H1 (cell line): Measurements from ENCODE around the gene DEFB114. TPM values are rescaled to one million over a fixed set of nuclear protein-coding genes. Genes with fewer than 3 reads are reported as not detected.

Source experiments
- CTCF ChIA-PET: fragments of 300-600 bp; sonication (Branson Sonifier 250); formaldehyde crosslinking; loops from one replicate; lab custom pipeline; 2021; ENCODE audit not compliant: partially characterized antibody; lab: Charles Lee
- POLR2A ChIA-PET: fragments of 300-600 bp; sonication (Branson Sonifier 250); formaldehyde crosslinking; loops from one replicate; lab custom pipeline; 2021; ENCODE audit warnings: inconsistent platforms; ENCODE audit not compliant: partially characterized antibody; lab: Charles Lee
- DNase-seq, 2 experiments: peaks; one replicate each; pipeline versions ENCODE4 v3.0.0 to v3.0.0-alpha.2; 2010 to 2022; ENCODE audit warnings: low spot score in 2 of 2, low read depth in 1 of 2, mixed read lengths in 1 of 2
- FAIRE-seq: peaks from 2 replicates; lab custom pipeline; 2011; peaks lifted over from hg19 to GRCh38; lab: Jason Lieb, UNC
- H2AFZ ChIP-seq: 2 replicates; pipeline ENCODE4 v1.8.1; 2012; ENCODE audit warnings: low read length, inconsistent platforms
- H2AK5ac ChIP-seq: 2 replicates; pipeline ENCODE4 v1.6.1; 2013; ENCODE audit warnings: low read depth, low read length
- H2BK120ac ChIP-seq: replicated peaks from 2 replicates; pipeline ENCODE3; 2013; ENCODE audit warnings: low read depth, low read length, inconsistent platforms
- H2BK12ac ChIP-seq: 2 replicates; pipeline ENCODE4 v1.6.1; 2013; ENCODE audit warnings: low read depth, low read length
- H2BK15ac ChIP-seq: 2 replicates; pipeline ENCODE4 v1.6.1; 2013; ENCODE audit warnings: low read length
- H2BK20ac ChIP-seq: 2 replicates; pipeline ENCODE4 v1.6.1; 2013; ENCODE audit warnings: low read length
- H2BK5ac ChIP-seq: 2 replicates; pipeline ENCODE4 v1.6.1; 2013; ENCODE audit warnings: low read depth, low read length
- H3K14ac ChIP-seq: 2 replicates; pipeline ENCODE4 v1.6.1; 2013; ENCODE audit warnings: inconsistent platforms; ENCODE audit not compliant: insufficient read length
- H3K18ac ChIP-seq: 2 replicates; pipeline ENCODE4 v1.6.1; 2013; ENCODE audit warnings: low read length; ENCODE audit errors: extremely low read depth
- H3K23ac ChIP-seq: 2 replicates; pipeline ENCODE4 v1.6.1; 2013; ENCODE audit warnings: inconsistent platforms; ENCODE audit not compliant: insufficient read length
- H3K23me2 ChIP-seq: 2 replicates; pipeline ENCODE4 v1.6.1; 2013; ENCODE audit warnings: low read depth, low read length
- H3K27ac ChIP-seq: 2 replicates; pipeline ENCODE4 v1.6.1; 2011; ENCODE audit warnings: low read depth, low read length, inconsistent platforms
- H3K27me3 ChIP-seq, 4 experiments: replicated peaks in 1 of 4; 1 replicate in 1 of 4; 2 replicates in 3 of 4; pipeline versions ENCODE4 v1.6.1 to v1.8.1; 2011 to 2013; ENCODE audit warnings: low read length in 3 of 4, mild to moderate bottlenecking in 3 of 4, inconsistent platforms in 2 of 4, mixed read lengths in 2 of 4, moderate library complexity in 1 of 4; ENCODE audit not compliant: control insufficient read depth in 3 of 4, insufficient read depth in 3 of 4; ENCODE audit errors: extremely low read depth in 1 of 4
- H3K36me3 ChIP-seq, 4 experiments: 2 replicates each; pipeline versions ENCODE4 v1.6.1 to v1.8.1; 2011 to 2013; ENCODE audit warnings: mild to moderate bottlenecking in 4 of 4, low read length in 3 of 4, moderate library complexity in 2 of 4, control low read depth in 1 of 4, inconsistent platforms in 1 of 4; ENCODE audit not compliant: insufficient read depth in 4 of 4, control insufficient read depth in 2 of 4
- H3K4ac ChIP-seq: replicated peaks from 2 replicates; pipeline ENCODE3; 2013; ENCODE audit warnings: low read length, low read depth, mixed read lengths, inconsistent platforms; ENCODE audit not compliant: insufficient read length
- H3K4me1 ChIP-seq, 4 experiments: replicated peaks in 1 of 4; 1 replicate in 1 of 4; 2 replicates in 3 of 4; pipeline versions ENCODE4 v1.6.1 to v1.8.1; 2011 to 2013; ENCODE audit warnings: low read length in 3 of 4, inconsistent platforms in 2 of 4, mixed read lengths in 1 of 4; ENCODE audit not compliant: insufficient read depth in 4 of 4, control insufficient read depth in 3 of 4
- H3K4me2 ChIP-seq, 2 experiments: 2 replicates each; pipeline versions ENCODE4 v1.6.1 to v1.8.1; 2011 to 2013; ENCODE audit warnings: low read depth in 2 of 2, low read length in 2 of 2, control low read depth in 1 of 2, inconsistent platforms in 1 of 2, mild to moderate bottlenecking in 1 of 2; ENCODE audit not compliant: insufficient read depth in 1 of 2
- H3K4me3 ChIP-seq, 4 experiments: fragments of 200-600, 300-600 bp in 1 of 4; sonication (generic), shearing (Covaris generic), sonication (Bioruptor Twin) in 1 of 4; 2 replicates each; pipeline versions ENCODE4 v1.5.1 to v1.8.1; 2011 to 2016; ENCODE audit warnings: low read length in 4 of 4, low read depth in 3 of 4, control low read depth in 2 of 4, inconsistent platforms in 2 of 4, mild to moderate bottlenecking in 2 of 4, mixed read lengths in 1 of 4, moderate library complexity in 1 of 4; ENCODE audit not compliant: insufficient read depth in 2 of 4; ENCODE audit errors: extremely low read depth in 1 of 4
- H3K56ac ChIP-seq: replicated peaks from 2 replicates; pipeline ENCODE3; 2013; ENCODE audit warnings: low read depth, mild to moderate bottlenecking, mixed read lengths, low read length, inconsistent platforms; ENCODE audit not compliant: insufficient read length
- H3K79me1 ChIP-seq: 2 replicates; pipeline ENCODE4 v1.6.1; 2013; ENCODE audit warnings: low read depth, low read length, control low read depth
- H3K79me2 ChIP-seq, 2 experiments: 2 replicates each; pipeline versions ENCODE4 v1.6.1 to v1.8.1; 2012 to 2013; ENCODE audit warnings: low read length in 2 of 2, mild to moderate bottlenecking in 2 of 2, inconsistent platforms in 1 of 2; ENCODE audit not compliant: insufficient read depth in 2 of 2, control insufficient read depth in 1 of 2
- H3K9ac ChIP-seq, 4 experiments: replicated peaks in 1 of 4; 1 replicate in 1 of 4; 2 replicates in 3 of 4; pipeline versions ENCODE4 v1.6.1 to v1.8.1; 2011 to 2013; ENCODE audit warnings: low read depth in 3 of 4, low read length in 3 of 4, control low read depth in 2 of 4, mild to moderate bottlenecking in 2 of 4, moderate library complexity in 2 of 4, inconsistent platforms in 1 of 4; ENCODE audit errors: extremely low read depth in 1 of 4
- H3K9me3 ChIP-seq, 2 experiments: 2 replicates each; pipeline versions ENCODE4 v1.6.1 to v1.8.1; 2012 to 2013; ENCODE audit warnings: mild to moderate bottlenecking in 2 of 2, moderate library complexity in 2 of 2, control low read depth in 1 of 2, inconsistent platforms in 1 of 2, low read depth in 1 of 2, low read length in 1 of 2, mixed read lengths in 1 of 2; ENCODE audit not compliant: insufficient read depth in 2 of 2
- H4K20me1 ChIP-seq, 2 experiments: replicated peaks in 1 of 2; 2 replicates each; pipeline versions ENCODE3 to v1.8.1; 2011 to 2013; ENCODE audit warnings: inconsistent platforms in 2 of 2, low read length in 2 of 2, mild to moderate bottlenecking in 1 of 2; ENCODE audit not compliant: insufficient read depth in 2 of 2, control insufficient read depth in 1 of 2
- H4K5ac ChIP-seq: 2 replicates; pipeline ENCODE4 v1.6.1; 2013; ENCODE audit warnings: low read length, low read depth, mixed read lengths, inconsistent platforms; ENCODE audit not compliant: insufficient read length
- H4K8ac ChIP-seq: 2 replicates; pipeline ENCODE4 v1.8.0; 2013; ENCODE audit warnings: mild to moderate bottlenecking, moderate library complexity, low read length, inconsistent platforms; ENCODE audit not compliant: insufficient read depth; ENCODE audit errors: extremely low read depth
- H4K91ac ChIP-seq: replicated peaks from 2 replicates; pipeline ENCODE3; 2013; ENCODE audit warnings: low read length, mixed read lengths, inconsistent platforms; ENCODE audit not compliant: insufficient read length
- CHD2 ChIP-seq: IDR thresholded peaks from 2 replicates; pipeline ENCODE4 v1.6.1; 2012; ENCODE audit warnings: low read length, improper control_type of control experiment
- CTBP2 ChIP-seq: IDR thresholded peaks from 2 replicates; pipeline ENCODE4 v1.7.0; 2011; ENCODE audit warnings: borderline replicate concordance, mild to moderate bottlenecking, moderate library complexity, mixed read lengths, low read length; ENCODE audit not compliant: insufficient read depth, insufficient read length
- EP300 ChIP-seq, 2 experiments: IDR thresholded peaks; 1 replicate in 1 of 2; 2 replicates in 1 of 2; pipeline ENCODE4 v1.6.1; 2011 to 2012; ENCODE audit warnings: low read depth in 2 of 2, low read length in 2 of 2, mild to moderate bottlenecking in 2 of 2, borderline replicate concordance in 1 of 2, inconsistent platforms in 1 of 2, moderate library complexity in 1 of 2
- GTF2F1 ChIP-seq: IDR thresholded peaks from 2 replicates; pipeline ENCODE4 v1.6.1; 2012; ENCODE audit warnings: low read depth, low read length, improper control_type of control experiment, borderline replicate concordance
- HDAC6 ChIP-seq: IDR thresholded peaks from one replicate; pipeline ENCODE4 v1.7.1; 2012; ENCODE audit warnings: low read depth, mild to moderate bottlenecking, inconsistent platforms, low read length, moderate library complexity
- JUN ChIP-seq: IDR thresholded peaks from 2 replicates; pipeline ENCODE4 v1.6.1; 2011; ENCODE audit warnings: low read depth, mild to moderate bottlenecking, improper control_type of control experiment, low read length
- NRF1 ChIP-seq: IDR thresholded peaks from 2 replicates; pipeline ENCODE4 v1.6.1; 2011; ENCODE audit warnings: mild to moderate bottlenecking, low read depth, low read length, improper control_type of control experiment
- SIN3A ChIP-seq, 2 experiments: IDR thresholded peaks in 1 of 2; conservative IDR thresholded peaks in 1 of 2; 2 replicates each; pipeline ENCODE4 v1.6.1; 2011 to 2012; ENCODE audit warnings: low read length in 2 of 2, improper control_type of control experiment in 1 of 2, low read depth in 1 of 2, mild to moderate bottlenecking in 1 of 2
- SIRT6 ChIP-seq: IDR thresholded peaks from one replicate; pipeline ENCODE4 v1.7.1; 2012; ENCODE audit warnings: low read length, inconsistent platforms
- SIX5 ChIP-seq: IDR thresholded peaks from 2 replicates; pipeline ENCODE4 v1.6.1; 2011; ENCODE audit warnings: mild to moderate bottlenecking, low read depth, low read length
- SP2 ChIP-seq: IDR thresholded peaks from 2 replicates; pipeline ENCODE4 v1.6.1; 2012; ENCODE audit warnings: mild to moderate bottlenecking, low read length, inconsistent platforms
- TEAD4 ChIP-seq: IDR thresholded peaks from 2 replicates; pipeline ENCODE4 v1.6.1; 2012; ENCODE audit warnings: low read depth, low read length, inconsistent platforms, mixed read lengths
- WGBS, 2 experiments: shearing (Covaris generic) in 1 of 2; methylation state at CpG; one replicate each; pipeline versions ENCODE4 v1.1.6 to v1.1.7; 2013 to 2015; ENCODE audit warnings: low lambda C conversion rate in 2 of 2, mixed read lengths in 2 of 2, inconsistent platforms in 1 of 2, low coverage in 1 of 2, missing lambda C conversion rate in 1 of 2; ENCODE audit not compliant: insufficient replicate concordance in 2 of 2, insufficient coverage in 1 of 2, insufficient read length in 1 of 2; ENCODE audit errors: extremely low coverage in 1 of 2, missing lambda C conversion rate in 1 of 2; 5-methylcytosine and 5-hydroxymethylcytosine counted together
- polyA plus RNA-seq, 7 experiments: library from polyadenylated mRNA; depleted of rRNA in 3 of 7; stranded (reverse) in 5 of 7; unstranded in 2 of 7; fragments of >200 nt in 5 of 7; fragments of 200-250 nt in 2 of 7; gene quantifications; 1 replicate in 5 of 7; 2 replicates in 1 of 7; 4 replicates in 1 of 7; pipeline versions ENCODE4 v1.2.1 to v1.2.3, GENCODE V29; 2011 to 2013; ENCODE audit warnings: missing spikeins in 2 of 7, mixed read lengths in 2 of 7
- total RNA-seq: library from RNA; stranded (reverse); fragmentation: NEBNext Ultra II Directional; extraction: Animal tissue kit (Norgen Biotek cat#: 25700); gene quantifications from 2 replicates; pipeline ENCODE4 v1.2.1, GENCODE V29; 2021

Gene DEFB114
- total and polyA plus RNA-seq, 2 of the 8 experiments (the other 6 are each of a cell fraction or from before 2014, with no cell fraction given) = not detected

GRCh38 chr6:50003139-50003538, 39.2 kb upstream of the DEFB114 start:
- Histone ChIP-seq H4K91ac (no peak overlapping the region), H2BK12ac (no peak overlapping the region), H2BK15ac (no peak overlapping the region), H3K4me3 (no peak overlapping the region), H2BK120ac (no peak overlapping the region), H4K20me1 (no peaks in the 10 kb centered on the region), H3K79me2 (no peaks in the 10 kb centered on the region), H3K18ac (no peak overlapping the region), H3K36me3 (no peaks in the 10 kb centered on the region), H2AFZ (no peak overlapping the region), H3K27me3 (no peaks in the 10 kb centered on the region), H3K23me2 (no peaks in the 10 kb centered on the region), H3K4me1 (no peaks in the 10 kb centered on the region), H3K56ac (no peak overlapping the region), H4K8ac (no peak overlapping the region), H4K5ac (no peak overlapping the region), H2AK5ac (no peak overlapping the region), H3K79me1 (no peaks in the 10 kb centered on the region), H2BK20ac (no peak overlapping the region), H2BK5ac (no peak overlapping the region), H3K4me2 (no peak overlapping the region), H3K27ac (no peak overlapping the region), H3K23ac (no peak overlapping the region), H3K14ac (no peak overlapping the region), H3K9ac (no peak overlapping the region), H3K9me3 (no peaks in the 10 kb centered on the region), H3K4ac (no peak overlapping the region)
- DNase-seq (no peak), FAIRE-seq (no peak)
- WGBS, 2 experiments = 93% methylated on average over 3 of the region's 3 CpGs; no CpG with 5 or more reads in 1 of the 2 experiments
- CTCF ChIA-PET = no interaction called here
- POLR2A ChIA-PET = no interaction called here
- no peak for TF ChIP-seq SIRT6
- no peak for TF ChIP-seq SIX5
- TF ChIP-seq SP2 = no peak
- TF ChIP-seq JUN = no peak
- no peak for TF ChIP-seq NRF1
- no peak for TF ChIP-seq SIN3A (conservative IDR thresholded peaks at IDR 0.05 in 1 of 2, IDR thresholded peaks at IDR 0.05 in 1 of 2; ENCODE audit: low read depth in 1 of 2, low read length in 2 of 2)
- TF ChIP-seq TEAD4 = no peak
- no peak for TF ChIP-seq HDAC6
- no peak for TF ChIP-seq CHD2
- no peak for TF ChIP-seq CTBP2
- no peak for TF ChIP-seq GTF2F1
- TF ChIP-seq EP300 (IDR thresholded peaks at IDR 0.05; ENCODE audit: borderline replicate concordance in 1 of 2, low read depth in 2 of 2, low read length in 2 of 2) = no peak
